Stimulated activated naive CD8-positive, alpha-beta T cell treated with anti-CD3 and anti-CD28 coated beads, Interleukin-15, Interleukin-2, amounts not matched to agents 100 U/mL and 50 U/mL, for 24 hours (primary cell): ENCODE results near the gene TUT1.

ENCODE experiments used
- ATAC-seq: fragments of 150-1000 bp; cut with Tn5 transposase; one replicate; pipeline ENCODE4 v1.10.0; 2021
- DNase-seq: peaks from one replicate; pipeline ENCODE4 v3.0.0; 2021

The TUT1 gene

DNA sequence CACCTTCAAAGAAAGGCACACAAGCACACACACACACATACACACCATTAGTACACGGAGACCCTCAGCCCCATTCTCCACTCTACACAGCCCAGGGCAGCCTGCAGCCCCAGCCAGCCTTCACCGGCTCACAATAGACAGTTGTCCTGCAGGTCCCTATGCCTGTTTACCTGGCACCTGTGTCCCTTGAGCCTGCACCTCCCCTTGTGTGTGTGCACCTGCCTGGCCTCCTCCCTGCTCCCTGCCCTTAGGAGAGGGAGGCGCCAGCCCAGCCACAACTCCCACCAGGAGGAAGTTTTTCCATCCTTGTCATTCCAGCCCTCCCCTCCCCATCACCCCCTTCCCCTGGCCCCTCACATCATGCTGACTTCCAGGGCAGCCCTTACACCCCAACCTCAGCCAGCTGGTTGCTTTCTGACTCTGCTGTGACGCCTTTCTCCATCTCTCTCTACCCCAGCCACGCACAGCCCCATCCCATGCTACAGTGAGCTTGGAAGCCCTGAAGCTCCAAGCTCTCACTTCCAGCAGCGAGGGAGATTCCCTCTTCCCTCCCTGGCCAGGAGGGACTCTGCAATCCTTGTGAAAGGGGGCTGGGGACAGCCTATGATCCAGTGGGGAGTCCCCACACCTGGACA is 49.1 kb downstream of the TUT1 start:
- ATAC-seq = no peak

DNA sequence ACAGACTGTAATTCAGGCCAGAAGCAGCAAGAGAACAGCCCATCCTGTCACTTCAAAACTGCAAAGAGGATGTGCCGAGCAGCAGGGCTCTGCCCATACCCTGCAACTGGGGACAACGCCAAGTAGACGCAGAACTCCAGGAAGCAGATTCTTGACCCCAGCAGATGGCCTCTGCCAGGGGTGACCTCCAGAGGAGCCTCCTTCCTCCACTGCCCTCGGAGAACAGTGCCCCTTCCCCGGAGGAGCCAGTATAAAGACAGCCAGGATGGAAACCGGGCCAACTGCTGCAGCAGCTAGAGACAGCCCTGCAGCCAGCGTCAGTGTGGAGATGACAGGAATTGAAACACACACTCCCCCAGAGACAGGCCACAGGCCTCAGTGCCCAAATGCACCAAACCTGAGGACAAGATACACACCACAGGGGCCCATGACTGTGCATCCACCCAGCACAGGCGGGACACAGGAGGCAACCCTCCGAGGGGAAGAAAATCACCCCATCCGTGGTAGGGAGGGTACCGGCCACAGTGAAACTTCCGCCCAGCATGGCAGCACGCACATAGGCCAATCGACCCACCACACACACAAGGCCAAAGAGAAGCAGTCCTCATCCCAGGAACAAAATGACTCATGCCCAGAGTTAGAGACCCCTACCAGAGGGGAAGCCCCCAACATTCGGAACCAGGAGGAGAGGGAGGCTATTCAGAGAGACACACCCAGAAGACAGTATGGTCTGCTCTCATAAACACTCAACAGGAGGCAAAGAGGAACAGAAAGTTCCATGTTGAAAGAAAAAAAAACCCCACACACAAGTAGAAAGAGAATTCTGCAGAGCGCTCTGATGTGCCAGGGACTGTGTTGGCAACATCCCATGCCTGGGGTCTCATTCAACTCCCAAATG is 50.3 kb downstream of the TUT1 start:
- DNase-seq (peak; percentile 41), ATAC-seq (peak; percentile 21)

More for the DNA sequence above, 49.1 kb downstream of the TUT1 start:
- no peak for DNase-seq

DNA sequence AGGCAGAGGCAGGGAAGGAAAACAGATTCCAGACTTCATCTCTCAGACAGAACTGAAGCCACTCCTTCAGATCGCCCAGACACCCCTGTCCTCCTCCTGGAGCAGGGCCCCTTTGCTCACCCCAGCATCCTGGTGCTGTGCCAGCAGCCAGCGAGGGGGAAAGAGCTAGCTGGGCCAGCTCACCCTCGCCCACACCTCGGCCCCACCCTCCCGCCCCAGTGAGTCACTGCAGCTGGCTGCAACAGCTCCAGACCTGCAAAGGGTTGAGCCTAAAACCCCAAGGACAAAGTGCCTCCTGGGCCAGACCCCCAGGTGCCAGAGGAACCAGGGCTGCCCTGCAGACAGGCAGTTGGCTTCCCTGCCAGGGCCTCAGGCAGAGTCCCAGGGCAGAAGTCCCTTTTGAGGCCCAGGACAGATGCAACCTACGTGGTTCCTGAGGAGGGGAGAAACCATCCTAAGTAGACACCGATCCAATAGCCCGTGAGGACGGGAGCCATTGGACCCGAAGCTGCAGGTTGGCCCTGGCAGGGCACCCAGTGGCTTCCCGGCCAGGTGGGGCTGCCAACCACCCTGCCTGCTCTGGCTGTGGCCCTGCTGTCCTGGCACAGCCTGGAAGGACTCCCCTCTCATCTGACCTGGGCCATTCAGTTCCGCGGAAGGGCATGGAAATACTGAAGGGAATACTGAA is 51.9 kb downstream of the TUT1 start:
- ATAC-seq (peak; percentile 47), DNase-seq (peak; percentile 71)

DNA sequence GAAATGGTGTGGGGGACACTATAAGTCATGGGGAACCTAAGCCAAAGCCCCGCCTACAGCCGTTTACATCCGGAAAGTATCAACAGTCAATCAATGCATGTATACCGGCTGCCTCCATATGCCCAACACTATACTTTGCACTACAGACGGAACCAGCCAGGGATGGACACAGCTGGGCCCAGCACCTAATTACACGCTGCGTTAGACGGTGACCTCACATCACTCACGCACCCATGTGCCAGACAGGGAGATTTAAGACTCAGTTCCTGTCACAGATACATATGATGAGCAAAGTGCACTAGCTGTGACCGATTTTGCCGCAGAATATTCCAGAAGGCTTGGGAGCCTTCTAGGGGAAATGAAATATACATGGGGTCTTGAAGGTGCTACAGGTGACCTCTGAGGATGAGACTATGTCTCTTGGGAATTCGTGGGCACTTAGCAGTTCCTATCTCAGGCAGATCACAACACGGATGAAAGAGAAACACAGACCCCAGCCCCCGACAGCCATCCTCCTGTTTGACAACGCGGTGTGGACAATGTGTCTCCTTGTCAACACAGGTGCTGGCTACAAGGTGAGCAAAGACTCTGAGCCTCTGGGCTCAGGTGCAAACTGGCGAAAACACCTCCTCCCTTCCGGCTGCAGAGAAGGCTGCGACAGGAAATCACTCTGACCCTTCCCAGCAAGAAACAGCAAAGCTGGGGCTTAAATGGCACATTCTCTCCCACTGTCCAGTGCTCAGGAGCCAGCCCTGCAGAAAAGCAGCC is 52.7 kb downstream of the TUT1 start:
- ATAC-seq (no peak), DNase-seq (no peak)

DNA sequence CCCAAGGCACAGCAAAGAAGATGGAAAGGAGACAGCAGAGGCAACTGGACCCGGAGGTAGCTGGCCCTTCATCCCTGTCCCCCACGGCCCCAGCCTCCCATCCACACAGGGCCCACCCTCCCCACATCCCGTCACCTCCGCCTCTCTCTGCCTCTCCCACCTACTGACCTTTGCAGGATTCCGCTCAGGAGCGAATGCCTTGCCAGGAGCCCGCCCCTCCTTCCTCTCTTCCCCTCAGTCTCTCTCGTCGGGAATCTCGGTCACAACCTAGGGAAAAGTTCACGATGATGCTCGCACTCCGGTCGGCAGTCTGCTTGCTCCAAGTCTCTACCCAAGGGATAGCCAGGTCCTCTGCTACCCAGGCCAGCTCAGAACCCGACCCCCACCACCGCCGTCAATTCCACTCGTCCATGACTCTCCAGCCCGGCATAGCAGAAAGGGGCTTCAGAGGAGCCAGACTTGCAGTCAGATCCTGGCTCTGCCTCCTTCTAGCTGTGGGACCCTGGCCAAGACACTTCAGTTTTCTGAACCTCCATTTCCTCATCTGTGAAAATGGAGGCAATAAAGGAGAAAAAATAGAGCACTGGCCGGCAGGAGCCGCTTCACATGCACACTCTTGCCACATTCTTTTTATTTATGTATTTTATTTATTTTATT is 54.9 kb downstream of the TUT1 start:
- DNase-seq (no peak), ATAC-seq (no peak)

DNA sequence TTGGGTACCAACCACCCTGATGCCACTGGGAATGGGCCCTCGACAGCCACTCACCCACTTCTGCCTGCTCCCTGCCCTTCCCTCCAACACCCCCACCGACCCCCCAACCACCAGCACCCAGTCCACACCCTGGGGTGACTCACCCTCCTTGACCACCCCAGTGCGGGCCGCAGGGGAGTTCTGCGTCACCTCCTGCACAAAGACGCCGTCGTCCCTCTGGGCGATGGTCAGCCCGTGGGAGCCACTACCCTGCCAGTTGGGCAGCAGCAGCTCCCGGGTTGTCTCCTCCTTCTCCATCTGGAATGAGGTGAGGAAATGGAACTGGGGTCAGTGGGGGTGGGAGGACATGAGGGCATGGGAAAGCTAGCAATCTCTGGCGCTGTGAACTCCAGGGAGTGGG is 55.5 kb downstream of the TUT1 start:
- DNase-seq (no peak), ATAC-seq (no peak)

DNA sequence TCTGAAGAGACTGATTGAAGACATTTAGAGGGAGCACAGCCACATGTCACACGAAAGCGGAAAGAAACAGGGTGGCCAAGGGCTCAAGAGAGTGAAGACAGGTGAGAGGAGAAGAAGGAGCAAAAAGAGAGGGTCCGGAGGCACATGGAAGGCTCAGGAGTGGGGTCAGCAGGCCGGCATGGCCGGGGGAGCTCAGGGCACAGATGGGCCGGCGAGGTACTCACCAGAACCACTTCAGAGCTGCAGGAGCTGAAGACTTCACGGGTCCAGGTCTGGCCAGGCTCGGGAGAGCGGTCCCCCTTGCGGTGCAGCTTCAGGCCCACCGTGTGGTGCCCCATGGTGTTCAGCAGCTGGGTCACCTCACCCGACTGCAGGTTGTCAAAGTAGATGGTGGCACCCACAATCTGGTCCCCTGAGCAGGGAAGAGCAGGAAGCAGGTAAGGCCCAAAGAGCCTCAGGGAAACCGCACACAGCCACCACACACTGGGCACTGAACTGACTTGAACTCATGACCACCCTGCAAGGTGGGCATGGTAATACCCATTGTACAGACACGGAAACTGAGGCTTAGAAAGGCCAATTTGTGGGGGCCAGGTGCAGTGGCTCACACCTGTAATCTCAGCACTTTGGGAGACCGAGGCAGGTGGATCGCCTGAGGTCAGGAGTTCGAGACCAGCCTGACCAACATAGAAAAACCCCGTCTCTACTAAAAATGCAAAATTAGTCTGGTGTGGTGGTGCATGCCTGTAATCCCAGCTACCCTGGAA is 56.4 kb downstream of the TUT1 start:
- DNase-seq (no peak), ATAC-seq (no peak)

DNA sequence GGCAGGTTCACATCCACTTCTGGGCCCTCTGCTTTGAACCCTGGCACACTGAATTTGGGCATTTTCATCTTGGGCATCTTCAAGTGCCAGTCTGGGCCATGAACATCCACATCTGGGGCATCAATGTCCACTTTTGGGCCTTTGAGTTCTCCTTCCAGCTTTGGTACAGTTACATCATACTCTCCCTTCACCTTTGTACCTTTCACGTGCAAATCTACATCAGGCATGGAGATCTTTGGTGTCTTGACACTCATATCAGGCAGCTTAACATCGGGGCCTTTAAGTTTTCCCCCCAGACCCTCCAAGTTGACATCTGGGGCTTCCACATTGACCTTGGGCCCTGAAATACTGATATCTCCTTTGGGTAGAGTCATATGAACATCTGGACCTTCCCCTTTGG is 59.2 kb downstream of the TUT1 start:
- DNase-seq (no peak), ATAC-seq (no peak)
